ENCODE results near the gene ZNF502. TPM values are rescaled to one million over a fixed set of nuclear protein-coding genes. Genes with fewer than 3 reads are reported as not detected.

The ZNF502 gene
- total and polyA plus RNA-seq, 2 of the 13 experiments (the other 11 are each of a cell fraction or from before 2014, with no cell fraction given) = not detected

DNA sequence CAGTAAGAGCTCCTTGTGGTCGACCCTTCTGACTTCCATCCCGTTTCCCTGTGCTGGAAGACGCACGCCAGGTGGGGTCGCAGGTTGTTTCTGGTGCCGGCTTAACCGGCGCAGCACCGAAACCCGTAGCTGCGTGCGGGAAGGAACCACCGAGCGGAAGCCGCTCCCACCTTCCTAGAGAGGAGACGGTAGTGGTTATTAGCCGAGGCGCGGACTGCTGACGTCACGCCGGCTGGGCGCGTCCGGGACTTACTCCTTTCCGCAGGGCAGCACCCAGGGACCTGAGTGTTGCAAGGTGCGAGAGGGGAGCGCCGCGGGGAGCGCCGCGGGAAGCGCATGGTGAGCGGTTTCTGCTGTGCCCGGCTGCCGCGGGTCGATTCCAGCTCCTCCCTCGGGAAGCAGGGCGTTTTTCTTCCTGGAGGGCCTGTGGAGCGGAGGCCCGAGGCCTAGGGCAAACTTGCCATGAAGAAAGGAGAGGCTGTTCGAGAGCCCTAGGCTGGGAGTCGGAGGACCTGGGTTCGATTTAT is 17.0 kb downstream of the ZNF502 start, which contains the start of gene ZNF501 (continued):
- TF ChIP-seq, protein P1, sequence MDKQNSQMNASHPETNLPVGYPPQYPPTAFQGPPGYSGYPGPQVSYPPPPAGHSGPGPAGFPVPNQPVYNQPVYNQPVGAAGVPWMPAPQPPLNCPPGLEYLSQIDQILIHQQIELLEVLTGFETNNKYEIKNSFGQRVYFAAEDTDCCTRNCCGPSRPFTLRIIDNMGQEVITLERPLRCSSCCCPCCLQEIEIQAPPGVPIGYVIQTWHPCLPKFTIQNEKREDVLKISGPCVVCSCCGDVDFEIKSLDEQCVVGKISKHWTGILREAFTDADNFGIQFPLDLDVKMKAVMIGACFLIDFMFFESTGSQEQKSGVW (CRISPR knock-in tag; IDR thresholded peaks at IDR 0.05; ENCODE audit: borderline replicate concordance) = no peak
- TF ChIP-seq EP300 (IDR thresholded peaks at IDR 0.05; ENCODE audit: low read depth in 2 of 2, low read length in 2 of 2) (no peak), EP300 (CRISPR knock-in tag; IDR thresholded peaks at IDR 0.05; ENCODE audit: borderline replicate concordance) (0 out of 2 replicates have a peak, but pooled peaks have one; percentile 39), SPEN (CRISPR knock-in tag; IDR thresholded peaks at IDR 0.05; ENCODE audit: low read depth) (peak; percentile 94), ASH2L (IDR thresholded peaks at IDR 0.05; ENCODE audit: insufficient read length, low read depth, low read length) (peak; percentile 67), ZFP90 (CRISPR knock-in tag; IDR thresholded peaks at IDR 0.05; ENCODE audit: borderline replicate concordance) (peak; percentile 81; the same call in 1 of the 2 replicates), ATRX (CRISPR knock-in tag; IDR thresholded peaks at IDR 0.05; ENCODE audit: borderline replicate concordance) (no peak), ZNF136 (CRISPR knock-in tag; IDR thresholded peaks at IDR 0.05; ENCODE audit: low read depth) (no peak), ZBTB7B (CRISPR knock-in tag; IDR thresholded peaks at IDR 0.05) (no peak), ZSCAN9 (CRISPR knock-in tag; IDR thresholded peaks at IDR 0.05; ENCODE audit: borderline replicate concordance) (no peak), HOXA7 (CRISPR knock-in tag; IDR thresholded peaks at IDR 0.05) (no peak), TSC22D2 (CRISPR knock-in tag; IDR thresholded peaks at IDR 0.05; ENCODE audit: borderline replicate concordance) (peak; percentile 69; the same call in 1 of the 2 replicates), TMF1 (CRISPR knock-in tag; IDR thresholded peaks at IDR 0.05; ENCODE audit: low read depth) (no peak; the same call in none of the 2 replicates), SRSF1 (optimal IDR thresholded peaks at IDR 0.05; ENCODE audit: low read depth, low read length) (no peak), MEF2D (CRISPR knock-in tag; IDR thresholded peaks at IDR 0.05) (peak; percentile 84; the same call in 1 of the 2 replicates), SMAD9 (CRISPR knock-in tag; IDR thresholded peaks at IDR 0.05) (peak; percentile 40; the same call in 1 of the 2 replicates), ZNF773 (CRISPR knock-in tag; IDR thresholded peaks at IDR 0.05; ENCODE audit: borderline replicate concordance) (no peak; the same call in 1 of the 2 replicates), HMGA1 (CRISPR knock-in tag; conservative IDR thresholded peaks at IDR 0.05) (no peak), ZKSCAN5 (CRISPR knock-in tag; IDR thresholded peaks at IDR 0.05) (no peak), ZNF552 (CRISPR knock-in tag; IDR thresholded peaks at IDR 0.05; ENCODE audit: borderline replicate concordance) (peak; percentile 79), ZNF652 (CRISPR knock-in tag; IDR thresholded peaks at IDR 0.05; ENCODE audit: borderline replicate concordance, low read depth) (peak; percentile 58; the same call in 1 of the 2 replicates), KMT2B (CRISPR knock-in tag; IDR thresholded peaks at IDR 0.05) (peak; percentile 96)
- TF ChIP-seq, protein P2, sequence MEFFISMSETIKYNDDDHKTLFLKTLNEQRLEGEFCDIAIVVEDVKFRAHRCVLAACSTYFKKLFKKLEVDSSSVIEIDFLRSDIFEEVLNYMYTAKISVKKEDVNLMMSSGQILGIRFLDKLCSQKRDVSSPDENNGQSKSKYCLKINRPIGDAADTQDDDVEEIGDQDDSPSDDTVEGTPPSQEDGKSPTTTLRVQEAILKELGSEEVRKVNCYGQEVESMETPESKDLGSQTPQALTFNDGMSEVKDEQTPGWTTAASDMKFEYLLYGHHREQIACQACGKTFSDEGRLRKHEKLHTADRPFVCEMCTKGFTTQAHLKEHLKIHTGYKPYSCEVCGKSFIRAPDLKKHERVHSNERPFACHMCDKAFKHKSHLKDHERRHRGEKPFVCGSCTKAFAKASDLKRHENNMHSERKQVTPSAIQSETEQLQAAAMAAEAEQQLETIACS (CRISPR knock-in tag; IDR thresholded peaks at IDR 0.05) = no peak; the same call in 1 of the 2 replicates
- TF ChIP-seq, protein P3, sequence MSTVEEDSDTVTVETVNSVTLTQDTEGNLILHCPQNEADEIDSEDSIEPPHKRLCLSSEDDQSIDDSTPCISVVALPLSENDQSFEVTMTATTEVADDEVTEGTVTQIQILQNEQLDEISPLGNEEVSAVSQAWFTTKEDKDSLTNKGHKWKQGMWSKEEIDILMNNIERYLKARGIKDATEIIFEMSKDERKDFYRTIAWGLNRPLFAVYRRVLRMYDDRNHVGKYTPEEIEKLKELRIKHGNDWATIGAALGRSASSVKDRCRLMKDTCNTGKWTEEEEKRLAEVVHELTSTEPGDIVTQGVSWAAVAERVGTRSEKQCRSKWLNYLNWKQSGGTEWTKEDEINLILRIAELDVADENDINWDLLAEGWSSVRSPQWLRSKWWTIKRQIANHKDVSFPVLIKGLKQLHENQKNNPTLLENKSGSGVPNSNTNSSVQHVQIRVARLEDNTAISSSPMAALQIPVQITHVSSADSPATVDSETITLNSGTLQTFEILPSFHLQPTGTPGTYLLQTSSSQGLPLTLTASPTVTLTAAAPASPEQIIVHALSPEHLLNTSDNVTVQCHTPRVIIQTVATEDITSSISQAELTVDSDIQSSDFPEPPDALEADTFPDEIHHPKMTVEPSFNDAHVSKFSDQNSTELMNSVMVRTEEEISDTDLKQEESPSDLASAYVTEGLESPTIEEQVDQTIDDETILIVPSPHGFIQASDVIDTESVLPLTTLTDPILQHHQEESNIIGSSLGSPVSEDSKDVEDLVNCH (CRISPR knock-in tag; IDR thresholded peaks at IDR 0.05) = no peak
- TF ChIP-seq, protein P4, sequence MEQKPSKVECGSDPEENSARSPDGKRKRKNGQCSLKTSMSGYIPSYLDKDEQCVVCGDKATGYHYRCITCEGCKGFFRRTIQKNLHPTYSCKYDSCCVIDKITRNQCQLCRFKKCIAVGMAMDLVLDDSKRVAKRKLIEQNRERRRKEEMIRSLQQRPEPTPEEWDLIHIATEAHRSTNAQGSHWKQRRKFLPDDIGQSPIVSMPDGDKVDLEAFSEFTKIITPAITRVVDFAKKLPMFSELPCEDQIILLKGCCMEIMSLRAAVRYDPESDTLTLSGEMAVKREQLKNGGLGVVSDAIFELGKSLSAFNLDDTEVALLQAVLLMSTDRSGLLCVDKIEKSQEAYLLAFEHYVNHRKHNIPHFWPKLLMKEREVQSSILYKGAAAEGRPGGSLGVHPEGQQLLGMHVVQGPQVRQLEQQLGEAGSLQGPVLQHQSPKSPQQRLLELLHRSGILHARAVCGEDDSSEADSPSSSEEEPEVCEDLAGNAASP (CRISPR knock-in tag; IDR thresholded peaks at IDR 0.05; ENCODE audit: borderline replicate concordance) = peak; percentile 54; the same call in 1 of the 2 replicates

All from HepG2 (cell line).